Esophagus muscularis mucosa (tissue), 4 donors: ENCODE measurements around the gene CSMD2. TPM values are rescaled to one million over a fixed set of nuclear protein-coding genes. Genes with fewer than 3 reads are reported as not detected.

Experiments used
- DNase-seq: peaks from one replicate; pipeline ENCODE4 v3.0.0-alpha.2; 2017; ENCODE audit errors: extremely low spot score
- H3K27ac ChIP-seq, 4 donors: fragments of 200-600 bp; sonication (generic); replicated peaks in 1 of 4; 1 replicate in 3 of 4; 2 replicates in 1 of 4; pipeline ENCODE4 v1.5.1; 2016 to 2019; ENCODE audit warnings: mild to moderate bottlenecking in 1 of 4
- H3K27me3 ChIP-seq, 4 donors: fragments of 200-600 bp; sonication (generic); one replicate each; pipeline versions ENCODE4 v1.5.1 to v1.6.0; 2016 to 2019
- H3K36me3 ChIP-seq, 4 donors: fragments of 200-600 bp; sonication (generic); one replicate each; pipeline ENCODE4 v1.5.1; 2016 to 2019
- H3K4me1 ChIP-seq, 4 donors: fragments of 200-600 bp; sonication (generic); one replicate each; pipeline ENCODE4 v1.5.1; 2016 to 2019
- H3K4me3 ChIP-seq, 4 donors: fragments of 200-600 bp; sonication (generic); 1 replicate in 2 of 4; 2 replicates in 2 of 4; pipeline ENCODE4 v1.5.1; 2016 to 2019; ENCODE audit warnings: mild to moderate bottlenecking in 4 of 4, moderate library complexity in 1 of 4
- H3K9me3 ChIP-seq, 4 donors: fragments of 200-600 bp; sonication (generic); 1 replicate in 3 of 4; 2 replicates in 1 of 4; pipeline ENCODE4 v1.5.1; 2016 to 2019
- CTCF ChIP-seq, 3 experiments: fragments of 200-600 bp in 2 of 3; fragments of 450-650 bp in 1 of 3; sonication (generic) in 2 of 3; IDR thresholded peaks; one replicate each; pipeline ENCODE4 v1.5.1; 2017 to 2019; ENCODE audit warnings: antibody characterized with exemption in 3 of 3, mild to moderate bottlenecking in 2 of 3, moderate library complexity in 1 of 3
- EP300 ChIP-seq: sonication (generic); formaldehyde crosslinking; IDR thresholded peaks from one replicate; pipeline ENCODE4 v1.6.1; 2017; ENCODE audit warnings: antibody characterized with exemption
- POLR2A ChIP-seq: fragments of 450-650 bp; IDR thresholded peaks from one replicate; pipeline ENCODE4 v1.6.1; 2017; ENCODE audit warnings: antibody characterized with exemption, moderate library complexity, mild to moderate bottlenecking, low read depth
- POLR2AphosphoS5 ChIP-seq, 2 donors: sonication (generic); formaldehyde crosslinking; IDR thresholded peaks; one replicate each; pipeline ENCODE4 v1.6.1; 2017; ENCODE audit warnings: antibody characterized with exemption in 2 of 2
- WGBS: methylation state at CpG from one replicate; pipeline ENCODE4 v1.1.5; 2018; 5-methylcytosine and 5-hydroxymethylcytosine counted together
- intact Hi-C: fragments of 100-400 bp; cut with DNase I; formaldehyde crosslinking; loops from one replicate; pipeline ENCODE4 v1.15.1; 2023
- total RNA-seq, 4 donors: library from RNA; depleted of rRNA; stranded (reverse); fragments of >200 nt; gene quantifications; one replicate each; pipeline versions ENCODE4 v1.1.0 to v1.2.1, GENCODE V29; 2016

Gene CSMD2
- total RNA-seq, 4 donors from 2014 or later, result 0.26 to 0.75 (median 0.37) TPM

- intact Hi-C loops, result no loop called here
- Histone ChIP-seq H3K27me3 (peaks cover 0 to 18% (median 0%) of the 10 kb centered on the region in 4 donors), H3K36me3 (no peaks in the 10 kb centered on the region), H3K27ac (no peak overlapping the region), H3K4me1 (no peaks in the 10 kb centered on the region), H3K4me3 (no peak overlapping the region), H3K9me3 (peaks cover 0 to 7% (median 0%) of the 10 kb centered on the region in 4 donors)
- DNase-seq, result no peak
- 83% methylated on average over 1 of the region's 1 CpG for WGBS
- TF ChIP-seq CTCF (IDR thresholded peaks at IDR 0.05) (no peak), EP300 (no peak)
These were observed 494.5 kb downstream of the CSMD2 start for GRCh38 chr1:33670567-33670966.

- Histone ChIP-seq H3K9me3 (peaks cover 0 to 7% (median 0%) of the 10 kb centered on the region in 4 donors), H3K27me3 (peaks cover 0 to 18% (median 0%) of the 10 kb centered on the region in 4 donors), H3K4me3 (no peak overlapping the region), H3K27ac (no peak overlapping the region), H3K36me3 (no peaks in the 10 kb centered on the region), H3K4me1 (no peaks in the 10 kb centered on the region)
- TF ChIP-seq EP300 (no peak), POLR2A (no peak), CTCF (IDR thresholded peaks at IDR 0.05) (no peak), POLR2AphosphoS5 (IDR thresholded peaks at IDR 0.05) (no peak)
- no peak for DNase-seq
- intact Hi-C loops, result no loop called here
- WGBS, result 70% methylated on average over 3 of the region's 3 CpGs
These were observed 496.3 kb downstream of the CSMD2 start for GRCh38 chr1:33668695-33669094.

GRCh38 chr1:33667386-33668282 lies 497.4 kb downstream of the CSMD2 start:
- no peak for DNase-seq
- Histone ChIP-seq H3K4me1 (no peaks in the 10 kb centered on the region), H3K4me3 (no peak overlapping the region), H3K27ac (no peak overlapping the region), H3K9me3 (peaks cover 0 to 6% (median 0%) of the 10 kb centered on the region in 4 donors), H3K27me3 (peaks cover 0 to 21% (median 0%) of the 10 kb centered on the region in 4 donors), H3K36me3 (no peaks in the 10 kb centered on the region)
- intact Hi-C loops, result no loop called here
- 76% methylated on average over 14 of the region's 14 CpGs for WGBS
- TF ChIP-seq POLR2A, result no peak
- no peak for TF ChIP-seq POLR2AphosphoS5 (IDR thresholded peaks at IDR 0.05)

GRCh38 chr1:33666616-33667015 lies 498.4 kb downstream of the CSMD2 start:
- intact Hi-C loops, result no loop called here
- Histone ChIP-seq H3K9me3 (no peaks in the 10 kb centered on the region), H3K4me3 (no peak overlapping the region), H3K27ac (no peak overlapping the region), H3K36me3 (no peaks in the 10 kb centered on the region), H3K4me1 (no peaks in the 10 kb centered on the region), H3K27me3 (peaks cover 0 to 22% (median 0%) of the 10 kb centered on the region in 4 donors)
- WGBS, result 75% methylated on average over 5 of the region's 5 CpGs
- TF ChIP-seq POLR2A (no peak), CTCF (IDR thresholded peaks at IDR 0.05) (no peak), EP300 (no peak), POLR2AphosphoS5 (IDR thresholded peaks at IDR 0.05) (no peak)
- DNase-seq, result no peak

GRCh38 chr1:33661811-33662454 lies 503.1 kb downstream of the CSMD2 start:
- H3K27ac ChIP-seq, result no peak overlapping the region
- H3K36me3 ChIP-seq, result no peaks in the 10 kb centered on the region
- WGBS, result 69% methylated on average over 6 of the region's 6 CpGs
- H3K4me3 ChIP-seq, result no peak overlapping the region
- H3K9me3 ChIP-seq, result no peaks in the 10 kb centered on the region
- peaks cover 0 to 16% (median 13%) of the 10 kb centered on the region in 4 donors for H3K4me1 ChIP-seq
- intact Hi-C loops, result no loop called here
- DNase-seq, result no peak
- TF ChIP-seq POLR2A, result no peak
- peaks cover 0 to 4% (median 0%) of the 10 kb centered on the region in 4 donors for H3K27me3 ChIP-seq
